ENCODE results near the gene LHFPL3.
"Not testable (repeated sequence)": the region's sequence is repeated elsewhere in the genome, so short reads cannot be mapped to it uniquely, and the experiment has no call there.

Gene LHFPL3

GRCh38 chr7:104906032-104906431 lies 577.6 kb downstream of the LHFPL3 start:
- H3K27ac ChIP-seq: no peak overlapping the region
- no peak overlapping the region for H3K4me3 ChIP-seq

GRCh38 chr7:104906556-104906955 lies 578.2 kb downstream of the LHFPL3 start:
- H3K27ac ChIP-seq: no peak overlapping the region
- no peak overlapping the region for H3K4me3 ChIP-seq

DNA sequence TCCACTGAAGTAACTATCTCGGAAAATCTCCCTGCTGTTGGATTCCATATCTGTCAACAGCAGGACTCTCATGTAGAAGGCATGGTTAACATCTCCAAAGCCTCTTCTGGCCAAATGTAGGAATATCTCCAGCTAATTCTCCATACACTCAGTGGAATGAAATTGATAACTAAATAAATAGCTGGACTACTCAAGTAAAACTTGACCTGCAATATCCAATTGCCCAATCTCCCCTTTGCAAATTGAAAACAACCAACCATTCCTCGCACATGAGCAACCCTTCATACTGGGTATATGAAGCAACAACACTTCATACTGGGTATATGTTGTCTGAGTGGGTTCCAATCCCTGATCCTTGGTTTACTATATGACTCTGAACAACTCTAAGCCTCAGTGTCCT lies 580.2 kb downstream of the LHFPL3 start:
- no peak overlapping the region for H3K27ac ChIP-seq
- no peak overlapping the region for H3K4me3 ChIP-seq

DNA sequence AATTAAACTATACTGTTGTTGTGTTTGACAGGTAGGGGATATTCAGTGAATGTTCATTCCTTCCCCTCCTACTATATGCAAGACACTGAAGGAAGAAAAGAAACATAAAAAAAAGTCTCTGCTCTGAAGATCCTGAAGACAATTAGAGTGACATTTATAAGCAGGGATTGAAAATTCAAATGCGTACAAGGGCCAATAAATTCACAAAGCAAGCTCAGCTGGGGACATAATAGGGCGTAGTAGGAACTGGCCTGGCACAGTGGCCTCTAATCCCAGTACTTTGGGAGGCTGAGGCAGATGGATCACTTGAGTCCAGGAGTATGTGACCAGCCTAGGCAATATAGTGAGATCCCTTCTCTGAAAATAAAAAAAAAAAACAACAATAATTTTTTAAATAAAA lies 580.7 kb downstream of the LHFPL3 start:
- H3K27ac ChIP-seq: no peak overlapping the region
- no peak overlapping the region for H3K4me3 ChIP-seq

- Histone ChIP-seq H3K27ac (no peak overlapping the region), H3K4me3 (no peak overlapping the region)
Observed at GRCh38 chr7:104914421-104914820, 586.0 kb downstream of the LHFPL3 start.

GRCh38 chr7:104921596-104921995 lies 593.2 kb downstream of the LHFPL3 start:
- Histone ChIP-seq H3K4me3 (no peak overlapping the region), H3K27ac (no peak overlapping the region)

GRCh38 chr7:104922182-104923009 lies 594.0 kb downstream of the LHFPL3 start:
- Histone ChIP-seq H3K27ac (peak overlapping the region in 1 of 21 experiments; percentile 62), H3K4me3 (no peak overlapping the region)

- peak overlapping the region in 7 of 21 experiments; percentile 20 to 65 (median 55) for H3K27ac ChIP-seq
- no peak overlapping the region for H3K4me3 ChIP-seq
Observed at GRCh38 chr7:104923010-104923421, 594.6 kb downstream of the LHFPL3 start.

DNA sequence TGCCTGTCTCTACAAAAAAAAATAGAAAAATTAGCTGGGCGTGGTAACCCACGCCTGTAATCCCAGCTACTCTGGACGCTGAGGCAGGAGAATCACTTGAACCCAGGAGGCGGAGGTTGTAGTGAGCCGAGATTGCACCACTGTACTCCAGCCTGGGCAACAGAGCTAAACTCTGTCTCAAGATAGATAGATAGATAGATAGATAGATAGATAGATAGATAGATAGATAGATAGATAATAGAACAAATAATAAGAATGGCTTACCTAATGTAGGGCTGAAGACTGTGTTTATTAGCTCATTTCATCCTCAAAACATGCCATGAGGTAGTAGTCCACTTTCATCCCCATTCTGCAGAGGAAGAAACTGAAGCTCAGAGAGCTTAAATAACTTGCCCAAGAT lies 597.8 kb downstream of the LHFPL3 start:
- H3K27ac ChIP-seq, H3K4me3 ChIP-seq: not testable (repeated sequence)

DNA sequence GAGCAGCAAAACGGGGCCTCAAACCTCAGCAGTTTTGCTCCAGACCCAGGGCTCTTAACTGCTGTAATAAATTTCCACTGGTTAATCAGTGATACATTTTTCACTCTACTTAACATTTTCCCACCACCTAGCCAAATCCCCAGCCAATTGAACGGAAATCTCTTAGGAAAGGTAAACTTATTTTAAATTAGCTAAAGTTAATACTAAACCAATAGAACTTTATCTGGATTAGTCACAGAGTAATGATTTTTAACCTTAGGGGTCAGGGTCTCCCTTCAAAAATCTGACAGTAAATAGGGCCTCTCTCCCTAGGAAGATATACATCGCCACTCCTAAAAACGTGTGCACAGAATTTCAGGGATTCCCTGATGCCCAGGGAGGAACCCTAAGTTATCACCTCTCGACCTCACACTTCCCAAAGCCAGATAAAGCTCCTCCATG lies 598.2 kb downstream of the LHFPL3 start:
- Histone ChIP-seq H3K27ac (peak overlapping the region in 1 of 21 experiments; percentile 17), H3K4me3 (no peak overlapping the region)

DNA sequence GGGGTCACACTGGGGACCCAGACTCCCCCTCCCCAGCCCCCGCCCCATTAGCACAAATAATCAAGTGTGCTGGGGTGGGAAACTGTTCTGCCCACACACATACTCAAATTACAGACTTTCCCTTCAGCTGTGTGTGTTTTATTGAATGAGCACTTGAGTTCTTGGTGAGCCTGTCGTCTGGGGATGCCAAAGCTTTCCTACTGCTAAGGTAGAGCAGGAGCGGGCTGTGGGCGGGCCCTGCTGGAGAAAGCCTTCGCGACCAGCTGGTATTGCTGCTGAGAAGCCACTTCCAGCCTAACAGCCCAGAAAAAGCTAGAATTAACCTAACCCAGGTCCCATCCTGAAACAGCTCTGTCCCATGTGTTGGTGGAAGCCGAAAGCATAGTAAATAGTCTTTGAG lies 598.7 kb downstream of the LHFPL3 start:
- peak overlapping the region in 1 of 21 experiments; percentile 17 for H3K27ac ChIP-seq

DNA sequence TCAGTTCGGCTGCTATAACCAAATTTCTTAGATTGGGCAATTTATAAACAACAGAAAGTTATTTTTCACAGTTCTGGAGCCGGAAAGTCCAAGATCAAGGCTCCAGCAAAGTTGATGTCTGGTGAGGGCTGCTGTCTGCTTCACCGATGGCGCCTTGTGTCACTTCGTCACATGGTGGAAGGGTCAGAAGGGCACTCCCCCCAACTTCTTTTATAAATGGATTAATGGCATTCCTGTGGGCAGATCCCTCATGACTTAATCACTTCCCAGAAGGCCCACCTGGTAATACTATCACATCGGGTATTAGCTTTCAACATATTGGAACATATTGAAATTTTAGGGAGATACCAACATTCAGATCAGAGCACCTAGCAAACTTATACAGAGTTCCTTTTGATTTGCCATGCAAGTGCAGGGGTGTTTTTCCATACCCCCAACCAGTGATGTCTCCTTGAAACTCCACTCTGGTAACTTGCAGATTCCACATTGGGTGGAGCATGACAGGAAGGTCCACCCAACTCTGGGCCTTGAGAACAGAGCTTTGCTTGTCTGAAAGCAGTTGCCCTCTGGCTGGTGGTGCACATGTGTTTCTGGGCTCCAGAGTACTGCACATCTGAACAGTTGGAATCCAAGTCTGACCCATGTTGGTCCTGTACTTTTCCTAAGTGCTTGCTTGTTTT lies 600.5 kb downstream of the LHFPL3 start:
- no peak overlapping the region for H3K4me3 ChIP-seq

More for the DNA sequence above, 598.7 kb downstream of the LHFPL3 start:
- H3K4me3 ChIP-seq: no peak overlapping the region

DNA sequence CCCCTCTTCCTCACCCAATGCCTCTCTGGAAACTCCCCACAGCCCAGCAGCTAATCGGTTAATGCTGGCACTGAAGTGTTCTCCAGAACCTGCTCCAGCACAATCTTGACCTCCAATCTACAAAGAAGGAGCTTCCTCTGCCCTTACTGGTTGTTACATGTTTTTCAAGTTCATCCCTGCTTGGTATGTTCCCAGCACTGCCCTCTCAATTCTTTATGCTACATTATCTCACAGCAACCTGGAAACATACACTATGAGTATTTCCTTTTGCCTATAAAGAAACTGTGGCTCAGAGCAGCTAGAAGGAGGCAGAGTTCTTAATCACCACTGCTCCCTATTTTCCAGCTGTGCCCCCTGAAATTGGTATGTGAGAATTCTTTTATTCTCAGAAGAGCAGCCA lies 601.5 kb downstream of the LHFPL3 start:
- Histone ChIP-seq H3K4me3 (no peak overlapping the region), H3K27ac (peak overlapping the region in 17 of 21 experiments; percentile 14 to 82 (median 53))

More for the DNA sequence above, 600.5 kb downstream of the LHFPL3 start:
- H3K27ac ChIP-seq: peak overlapping the region in 2 of 21 experiments; percentile 5 to 67

DNA sequence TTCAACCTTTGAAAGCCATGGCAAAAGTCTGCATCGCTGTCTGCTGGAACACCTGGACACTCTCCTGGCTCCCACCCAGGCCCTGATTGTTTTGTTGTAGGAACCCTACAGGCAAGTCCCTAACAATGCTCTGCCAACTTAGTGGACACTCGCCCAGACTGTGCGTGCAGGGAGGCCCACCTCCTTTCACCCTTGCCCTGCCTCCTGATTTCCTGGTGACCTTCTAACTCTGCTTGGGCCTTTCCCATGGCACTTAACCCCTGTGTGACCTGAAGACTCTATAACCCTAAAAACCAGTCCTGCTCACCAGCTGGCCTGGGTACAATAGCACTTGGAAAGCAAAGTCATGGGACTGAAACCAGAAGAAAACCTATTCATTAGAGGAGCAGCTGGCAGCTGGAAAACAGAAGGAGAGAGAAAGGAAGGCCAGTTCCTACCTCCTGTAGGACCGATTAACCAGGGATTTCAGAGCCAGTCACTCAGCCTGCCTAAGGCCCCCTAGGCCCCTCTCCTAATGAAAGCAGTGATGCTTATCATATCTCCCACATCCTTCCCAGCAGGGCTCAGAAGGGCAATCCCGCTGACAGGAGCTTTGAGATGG lies 602.9 kb downstream of the LHFPL3 start:
- no peak overlapping the region for H3K4me3 ChIP-seq
- H3K27ac ChIP-seq: peak overlapping the region in 8 of 21 experiments; percentile 13 to 82 (median 43)

DNA sequence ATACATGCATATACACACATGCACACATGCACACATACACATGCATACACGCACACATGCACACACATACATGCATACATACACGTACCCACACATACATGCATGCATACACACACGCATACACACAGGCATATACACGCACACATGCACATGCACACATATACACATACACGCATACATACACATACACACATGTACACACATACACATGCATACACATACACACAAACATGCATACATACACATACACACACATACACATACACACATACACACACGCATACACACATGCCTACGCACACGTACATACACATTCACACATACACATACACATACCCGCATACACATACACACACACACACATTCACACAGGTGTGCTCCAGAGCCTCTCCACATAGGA lies 604.6 kb downstream of the LHFPL3 start:
- H3K4me3 ChIP-seq: no peak overlapping the region
- no peak overlapping the region for H3K27ac ChIP-seq

- no peak overlapping the region for H3K4me3 ChIP-seq
- H3K27ac ChIP-seq: peak overlapping the region in 2 of 21 experiments; percentile 21 to 24
Observed at GRCh38 chr7:104933521-104933988, 605.2 kb downstream of the LHFPL3 start.

DNA sequence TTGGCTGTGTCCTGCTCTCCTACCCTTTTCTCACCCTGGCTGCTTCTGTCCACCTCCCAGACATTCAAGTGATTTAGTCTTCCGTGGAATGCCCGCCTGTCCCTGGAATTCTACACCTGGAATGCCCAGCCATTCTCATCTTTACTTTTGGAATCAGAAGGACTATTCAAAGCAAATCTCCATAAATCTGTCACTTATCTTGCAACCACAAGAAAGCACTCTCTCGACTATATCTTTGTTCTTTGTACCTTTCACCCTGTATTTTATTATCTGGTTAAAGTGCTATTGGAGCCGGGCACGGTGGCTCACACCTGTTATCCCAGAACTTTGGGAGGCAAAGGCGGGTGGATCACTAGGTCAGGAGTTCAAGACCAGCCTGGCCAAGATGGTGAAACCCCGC lies 606.3 kb downstream of the LHFPL3 start:
- H3K27ac ChIP-seq: peak overlapping the region in 1 of 21 experiments; percentile 21

GRCh38 chr7:104935276-104935675 lies 606.9 kb downstream of the LHFPL3 start:
- Histone ChIP-seq H3K4me3 (no peak overlapping the region), H3K27ac (no peak overlapping the region)

More for the DNA sequence above, 606.3 kb downstream of the LHFPL3 start:
- no peak overlapping the region for H3K4me3 ChIP-seq

DNA sequence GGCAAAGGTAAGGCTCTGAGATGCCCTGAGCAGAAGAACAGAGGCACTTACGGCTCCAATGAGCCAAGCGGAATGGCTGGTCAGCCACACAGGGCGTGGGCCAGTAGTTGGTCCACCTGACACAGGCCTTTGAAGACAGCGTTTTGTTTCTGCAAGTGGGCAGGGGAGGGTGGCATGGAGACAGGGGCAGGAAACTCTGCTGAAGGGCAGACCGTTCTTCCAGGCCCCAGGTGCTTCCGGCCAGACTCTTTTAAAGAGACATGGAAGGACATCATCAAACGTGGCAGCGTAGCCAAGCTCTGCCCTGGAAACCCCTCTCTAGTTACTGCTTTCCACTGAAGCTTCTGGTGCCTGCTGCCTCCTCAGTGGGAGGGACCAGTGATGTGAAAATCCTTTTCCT lies 608.1 kb downstream of the LHFPL3 start:
- H3K27ac ChIP-seq: peak overlapping the region in 3 of 21 experiments; percentile 7 to 81 (median 42)
- no peak overlapping the region for H3K4me3 ChIP-seq

DNA sequence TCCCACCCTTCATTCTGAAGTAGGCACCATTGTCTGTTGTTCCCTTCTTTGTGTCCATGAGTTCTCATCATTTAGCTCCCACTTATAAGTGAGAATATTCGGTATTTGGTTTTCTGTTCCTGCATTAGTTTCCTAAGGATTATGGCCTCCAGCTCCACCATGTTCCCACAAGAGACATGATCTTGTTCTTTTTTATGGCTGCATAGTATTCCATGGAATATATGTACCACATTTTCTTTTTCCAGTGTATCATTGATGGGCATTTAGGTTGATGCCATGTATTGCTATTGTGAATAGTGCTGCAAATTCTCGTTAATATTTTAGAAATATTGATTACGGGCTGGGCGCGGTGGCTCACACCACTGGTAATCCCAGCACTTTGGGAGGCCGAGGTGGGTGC lies 609.1 kb downstream of the LHFPL3 start:
- peak overlapping the region in 1 of 21 experiments; percentile 81 for H3K27ac ChIP-seq

More for the DNA sequence above, 609.1 kb downstream of the LHFPL3 start:
- H3K4me3 ChIP-seq: not testable (repeated sequence)

Data from skin epidermis (tissue), 12 donors.